Measurements from ENCODE around the gene RNF213.
"Not testable (repeated sequence)": the region's sequence is repeated elsewhere in the genome, so short reads cannot be mapped to it uniquely, and the experiment has no call there.

DNA sequence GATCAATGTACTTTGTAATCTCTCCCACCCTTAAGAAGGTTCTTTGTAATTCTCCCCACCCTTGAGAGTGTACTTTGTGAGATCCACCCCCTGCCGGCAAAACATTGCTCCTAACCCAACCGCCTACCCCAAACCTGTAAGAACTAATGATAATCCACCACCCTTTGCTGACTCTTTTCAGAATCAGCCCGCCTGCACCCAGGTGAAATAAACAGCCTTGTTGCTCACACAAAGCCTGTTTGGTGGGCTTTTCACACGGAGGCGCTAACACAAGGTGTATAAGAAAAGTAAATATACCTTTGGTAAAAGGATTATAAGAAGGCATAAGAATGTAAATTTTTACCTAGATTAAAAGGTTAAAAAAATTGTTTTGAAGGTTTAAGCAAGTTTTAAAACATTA, 147.3 kb downstream of the RNF213 start:
- TF ChIP-seq, protein P1, sequence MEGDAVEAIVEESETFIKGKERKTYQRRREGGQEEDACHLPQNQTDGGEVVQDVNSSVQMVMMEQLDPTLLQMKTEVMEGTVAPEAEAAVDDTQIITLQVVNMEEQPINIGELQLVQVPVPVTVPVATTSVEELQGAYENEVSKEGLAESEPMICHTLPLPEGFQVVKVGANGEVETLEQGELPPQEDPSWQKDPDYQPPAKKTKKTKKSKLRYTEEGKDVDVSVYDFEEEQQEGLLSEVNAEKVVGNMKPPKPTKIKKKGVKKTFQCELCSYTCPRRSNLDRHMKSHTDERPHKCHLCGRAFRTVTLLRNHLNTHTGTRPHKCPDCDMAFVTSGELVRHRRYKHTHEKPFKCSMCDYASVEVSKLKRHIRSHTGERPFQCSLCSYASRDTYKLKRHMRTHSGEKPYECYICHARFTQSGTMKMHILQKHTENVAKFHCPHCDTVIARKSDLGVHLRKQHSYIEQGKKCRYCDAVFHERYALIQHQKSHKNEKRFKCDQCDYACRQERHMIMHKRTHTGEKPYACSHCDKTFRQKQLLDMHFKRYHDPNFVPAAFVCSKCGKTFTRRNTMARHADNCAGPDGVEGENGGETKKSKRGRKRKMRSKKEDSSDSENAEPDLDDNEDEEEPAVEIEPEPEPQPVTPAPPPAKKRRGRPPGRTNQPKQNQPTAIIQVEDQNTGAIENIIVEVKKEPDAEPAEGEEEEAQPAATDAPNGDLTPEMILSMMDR (IDR thresholded peaks at IDR 0.05), result not testable (repeated sequence)
- not testable (repeated sequence) for TF ChIP-seq POLR2AphosphoS5 (IDR thresholded peaks at IDR 0.05)
